IPS-NIHi11 (cell line): ENCODE measurements around the gene GRIP1.

Experiments used
- DNase-seq: peaks from one replicate; pipeline ENCODE4 v3.0.0; 2012; ENCODE audit warnings: mixed read lengths, low spot score

GRIP1 gene

DNA sequence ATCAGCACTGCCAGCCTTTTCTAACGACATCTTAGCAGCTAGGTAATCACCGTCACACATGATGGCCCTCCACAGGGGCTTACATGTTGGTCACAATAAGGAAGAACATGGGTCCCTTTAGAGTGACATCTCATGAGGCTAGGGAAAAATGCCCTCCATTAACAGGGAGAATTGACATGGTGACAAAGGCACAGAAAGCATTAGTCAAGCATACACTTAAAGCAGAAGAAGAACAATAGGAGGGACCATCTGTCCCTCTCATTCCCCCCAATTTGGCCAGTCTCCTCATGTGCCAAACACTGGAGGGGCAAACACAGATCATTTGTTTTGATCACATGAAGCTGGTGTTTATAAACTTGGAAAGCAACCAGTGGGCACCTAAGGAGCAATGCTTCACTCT, 78.0 kb downstream of the GRIP1 start:
- no peak for DNase-seq

DNA sequence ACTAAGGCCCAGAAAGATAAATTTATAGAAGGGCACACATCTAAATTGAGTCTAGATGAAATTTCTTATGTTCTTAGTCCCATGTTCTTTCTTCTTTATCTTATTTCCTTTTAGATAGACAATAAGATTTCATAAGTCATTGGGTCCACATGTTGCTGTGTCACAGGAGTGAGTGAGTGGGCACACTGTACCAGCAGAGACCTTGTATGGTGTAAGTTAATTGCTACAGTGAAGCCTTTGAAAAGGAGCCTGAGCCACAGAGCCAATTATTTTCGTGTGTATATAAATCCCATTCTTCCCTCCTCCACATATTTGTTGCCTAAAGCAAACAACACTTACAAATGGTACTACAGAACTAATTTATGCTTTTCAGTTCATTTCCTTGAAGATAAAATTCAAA, 79.1 kb downstream of the GRIP1 start:
- DNase-seq, result no peak

DNA sequence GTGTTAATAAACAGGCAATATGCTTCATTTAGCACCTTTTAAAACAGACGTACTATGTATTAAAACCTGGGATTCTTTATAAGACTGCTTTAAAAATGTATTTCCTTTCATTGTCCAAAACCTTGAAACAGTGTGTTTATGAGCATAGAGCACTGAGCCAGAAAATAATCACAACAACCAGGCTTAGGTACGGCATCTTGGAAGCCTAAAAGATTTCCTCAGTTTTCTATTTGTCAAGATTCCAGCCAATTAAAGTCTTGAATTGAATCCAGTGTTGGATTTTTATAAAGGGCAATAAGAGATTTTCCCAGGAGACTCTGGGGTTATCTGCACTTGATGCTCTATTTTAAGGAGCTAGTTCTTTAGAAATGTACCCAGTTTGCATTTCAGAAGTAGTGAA, 80.3 kb downstream of the GRIP1 start:
- no peak for DNase-seq

GRCh38 chr12:66598079-66598478, 80.8 kb downstream of the GRIP1 start:
- DNase-seq, result no peak

- no peak for DNase-seq
Measured at GRCh38 chr12:66596199-66596598, 82.7 kb downstream of the GRIP1 start.

DNA sequence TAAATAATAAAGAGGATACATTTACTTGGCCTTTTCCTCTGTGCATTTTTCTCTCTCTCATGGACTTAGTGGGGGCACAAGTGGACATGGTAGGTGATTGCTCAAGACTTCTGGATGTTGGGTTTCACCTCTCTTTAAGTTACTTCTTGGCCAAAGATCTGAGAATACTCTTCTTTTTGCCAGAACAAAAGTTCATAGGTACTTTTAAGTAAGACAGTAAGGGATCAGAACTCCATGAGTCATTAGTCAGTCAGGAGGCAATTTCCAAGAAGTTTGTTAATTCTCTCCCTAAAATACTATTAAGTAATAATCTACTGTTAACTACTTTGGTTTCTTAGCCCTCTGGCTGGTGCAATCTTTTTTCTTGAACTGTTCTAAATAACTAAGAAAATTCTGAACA, 84.2 kb downstream of the GRIP1 start:
- DNase-seq, result no peak

DNA sequence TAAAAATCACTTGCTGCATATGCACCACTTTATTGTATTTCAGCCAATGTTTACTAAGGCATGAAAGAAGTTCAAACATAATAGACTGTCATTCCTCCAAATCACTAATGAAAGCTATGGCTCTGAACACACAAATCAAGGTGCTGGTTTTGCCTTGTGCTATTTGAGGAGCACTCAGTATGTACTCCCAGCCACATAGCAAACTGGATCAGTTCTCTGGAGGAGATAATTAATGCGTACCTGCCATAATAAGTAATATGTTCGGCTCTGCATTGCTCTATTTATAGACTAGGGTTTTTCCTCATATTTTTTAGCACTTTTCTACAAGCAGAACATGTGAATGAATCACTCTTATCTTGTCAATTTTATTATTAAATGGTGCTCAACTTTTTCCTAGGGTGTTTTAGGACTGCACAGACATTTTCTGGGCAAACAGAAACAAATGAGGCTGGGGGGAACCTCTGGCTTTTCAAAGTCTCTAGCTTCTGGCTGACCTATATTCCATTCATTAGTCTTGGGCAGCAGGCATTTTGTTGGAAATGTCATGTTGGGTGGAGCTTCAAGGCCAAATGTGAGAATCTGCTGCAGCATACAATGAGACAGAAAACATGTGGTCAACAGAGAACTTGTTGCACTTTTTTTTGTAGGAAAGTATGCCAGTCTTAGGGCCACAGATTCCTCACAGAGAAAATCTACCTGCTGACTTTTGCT, 88.4 kb downstream of the GRIP1 start:
- no peak for DNase-seq

- no peak for DNase-seq
Measured at GRCh38 chr12:66589095-66589494, 89.8 kb downstream of the GRIP1 start.

GRCh38 chr12:66587912-66588311, 91.0 kb downstream of the GRIP1 start:
- no peak for DNase-seq

DNA sequence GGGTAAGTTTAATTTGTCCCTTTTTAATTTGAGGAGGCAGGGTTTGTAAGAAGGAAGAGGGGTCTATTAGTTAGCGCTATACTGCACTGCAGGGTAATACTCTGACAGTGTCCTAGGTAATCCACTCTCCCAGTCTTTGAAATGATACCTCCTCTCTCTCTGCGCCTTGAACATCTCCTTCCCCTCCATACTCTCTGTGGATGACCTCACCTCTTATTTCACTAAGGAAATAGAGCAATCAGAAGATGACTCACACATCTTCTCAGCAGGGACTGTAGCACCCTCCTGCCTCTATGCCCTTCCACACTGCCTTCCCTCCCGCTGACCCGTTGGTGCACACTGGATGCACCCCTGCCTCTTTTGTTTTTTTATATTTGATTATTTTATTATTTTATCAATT, 94.2 kb downstream of the GRIP1 start:
- no peak for DNase-seq

GRCh38 chr12:66573605-66574004, 105.3 kb downstream of the GRIP1 start:
- DNase-seq, result no peak

- DNase-seq, result no peak
Measured at GRCh38 chr12:66572845-66573244, 106.0 kb downstream of the GRIP1 start.

DNA sequence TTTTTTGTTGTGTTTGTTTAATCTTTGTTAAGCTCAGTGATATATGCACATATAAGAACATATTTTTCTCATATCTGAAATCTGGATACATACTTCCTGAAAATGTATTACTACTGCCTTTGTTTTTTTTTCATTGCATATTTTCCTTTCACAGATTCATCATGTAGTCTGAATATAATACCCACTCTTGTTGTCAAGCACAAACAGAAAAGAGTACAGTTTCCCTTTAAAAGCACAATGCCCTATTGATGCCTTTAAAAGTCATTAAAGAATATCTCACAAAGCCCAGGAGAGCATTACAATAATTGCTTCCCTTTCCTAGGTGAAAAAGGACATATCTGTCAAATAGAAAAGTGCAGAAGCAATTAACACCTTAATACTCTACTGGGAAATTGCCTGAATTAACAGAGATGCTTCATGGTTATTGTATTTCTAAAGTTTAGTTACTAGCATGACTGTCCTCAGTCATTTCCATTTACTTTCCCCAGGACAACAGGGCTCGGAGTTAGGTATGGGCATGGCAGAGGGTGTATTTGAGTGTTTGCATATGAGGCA, 107.4 kb downstream of the GRIP1 start:
- DNase-seq, result no peak

DNA sequence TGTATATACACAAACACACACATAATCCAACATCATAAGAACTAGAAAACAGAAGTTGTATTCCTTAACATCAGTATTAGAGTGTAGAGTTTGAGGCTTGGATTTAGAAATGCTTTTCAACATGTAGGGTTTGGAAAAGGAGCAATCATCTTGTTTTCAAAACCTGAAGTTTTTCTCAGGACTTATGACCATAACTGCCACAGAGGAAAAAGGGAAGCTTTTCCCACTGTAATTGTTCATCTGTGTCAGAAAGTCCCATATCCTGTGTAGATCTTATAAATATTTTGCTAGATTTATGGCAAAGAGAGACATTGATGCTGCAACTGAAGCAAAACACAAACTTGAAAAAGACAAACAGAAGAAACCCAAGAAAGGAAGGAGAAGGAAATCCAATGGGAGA, 115.7 kb downstream of the GRIP1 start:
- no peak for DNase-seq

- DNase-seq, result no peak
Measured at GRCh38 chr12:66555113-66555512, 123.8 kb downstream of the GRIP1 start.

- DNase-seq, result no peak
Measured at GRCh38 chr12:66552716-66553115, 126.2 kb downstream of the GRIP1 start.

DNA sequence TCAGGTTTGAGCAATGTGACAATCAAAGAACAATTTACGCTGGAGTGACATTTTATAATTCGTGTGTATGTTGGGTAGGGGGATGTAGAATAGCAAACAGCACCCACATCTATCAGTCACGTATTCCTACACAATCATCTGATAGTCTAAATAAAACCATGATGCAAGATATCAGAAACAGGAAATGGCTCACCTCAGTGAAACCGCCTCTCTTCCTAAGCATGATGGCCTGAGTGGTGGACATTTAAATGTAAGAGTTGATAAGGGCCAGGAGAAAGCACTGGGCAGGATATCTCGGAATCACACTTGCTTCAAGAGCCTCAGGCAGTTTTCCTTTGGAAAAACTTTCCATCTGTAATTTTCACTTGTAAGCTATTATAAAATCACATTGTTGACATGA, 128.2 kb downstream of the GRIP1 start:
- DNase-seq, result no peak

- DNase-seq, result no peak
Measured at GRCh38 chr12:66549050-66549389, 129.9 kb downstream of the GRIP1 start.

- no peak for DNase-seq
Measured at GRCh38 chr12:66548338-66549049, 130.4 kb downstream of the GRIP1 start.

DNA sequence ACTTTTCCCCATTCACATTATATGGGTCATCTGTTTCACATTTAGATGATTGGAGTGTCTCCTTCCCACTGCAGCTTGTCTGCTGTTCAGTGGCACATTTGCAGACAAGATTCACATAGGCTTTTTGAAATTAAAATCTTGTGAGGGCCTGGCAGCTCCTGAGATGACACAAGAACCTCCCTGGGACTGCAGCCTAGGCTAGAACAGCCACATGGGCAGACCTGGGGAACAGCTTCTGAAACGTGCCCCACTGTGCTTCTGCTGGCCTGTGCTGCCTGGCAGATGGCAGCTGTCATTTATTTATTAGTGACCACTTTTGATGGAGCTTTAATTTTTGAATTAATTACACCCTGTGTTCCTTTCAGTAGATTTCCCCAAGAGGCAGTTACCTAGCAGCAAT, 137.4 kb downstream of the GRIP1 start:
- no peak for DNase-seq

DNA sequence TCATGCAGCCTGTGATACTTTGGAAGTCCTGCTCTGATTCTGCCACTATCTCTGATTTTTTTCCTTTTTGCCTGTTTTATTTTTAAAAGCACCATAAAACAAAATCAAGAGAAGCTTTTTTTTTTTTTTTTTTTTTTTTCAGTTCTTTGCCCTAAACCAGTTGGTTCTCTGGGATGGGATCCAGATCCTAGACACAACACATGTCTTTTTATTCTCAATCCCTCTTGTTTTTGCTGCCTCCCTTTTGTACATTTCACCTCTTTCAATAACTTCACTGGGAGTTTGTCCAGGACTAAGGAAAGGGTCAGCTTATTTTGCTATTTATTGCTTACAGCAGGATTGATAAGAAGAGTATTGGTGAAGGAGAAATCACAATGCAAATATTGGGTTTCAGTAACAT, 139.4 kb downstream of the GRIP1 start:
- no peak for DNase-seq

DNA sequence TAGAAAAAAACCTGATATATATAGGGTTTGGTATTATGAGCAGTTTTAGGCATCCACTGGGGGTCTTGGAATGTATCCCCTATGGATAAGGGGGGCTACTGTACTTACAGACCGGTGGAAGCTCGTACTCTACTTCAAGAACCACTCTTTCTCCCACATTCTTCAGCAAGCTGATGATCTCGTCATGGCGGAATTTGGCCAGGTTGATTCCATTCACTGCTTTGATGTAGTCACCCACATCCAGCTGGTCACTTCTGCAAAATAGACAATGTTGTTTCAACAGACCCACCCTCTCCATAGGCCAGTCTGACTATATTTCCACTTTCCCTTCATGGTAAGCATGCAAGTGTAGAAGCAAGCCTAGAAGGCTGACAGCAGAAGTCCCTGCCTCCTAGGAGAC, 139.9 kb downstream of the GRIP1 start:
- peak; percentile 21 for DNase-seq

GRCh38 chr12:66537876-66538275, 141.0 kb downstream of the GRIP1 start:
- DNase-seq, result no peak

- no peak for DNase-seq
Measured at GRCh38 chr12:66533767-66534166, 145.1 kb downstream of the GRIP1 start.
